MCF 10A (cell line): ENCODE results near the gene CLEC4G. TPM values are rescaled to one million over a fixed set of nuclear protein-coding genes. Genes with fewer than 3 reads are reported as not detected.
"Not testable (repeated sequence)": the region's sequence is repeated elsewhere in the genome, so short reads cannot be mapped to it uniquely, and the experiment has no call there.

ENCODE experiments used
- BruUV-seq: library from RNA; stranded (reverse); fragments of 400-500 nt; replicated peaks from 2 replicates; lab custom pipeline; 2021; lab: Mats Ljungman, UMichigan
- CTCF ChIA-PET: fragments of 300-600 bp; sonication (Branson Sonifier 250); formaldehyde crosslinking; extraction: SDS; loops from one replicate; lab custom pipeline; 2021; ENCODE audit warnings: antibody characterized with exemption, inconsistent platforms; lab: Yijun Ruan, JAX
- POLR2A ChIA-PET: fragments of 300-600, 350-650 bp; sonication (Branson Sonifier 250); formaldehyde crosslinking; extraction: SDS; loops from one replicate; lab custom pipeline; 2020; ENCODE audit warnings: antibody characterized with exemption, inconsistent platforms; lab: Yijun Ruan, JAX
- DNase-seq: peaks from one replicate; pipeline ENCODE4 v3.0.0-alpha.2; 2018; ENCODE audit not compliant: unreplicated experiment
- H3K27ac Mint-ChIP-seq: one replicate; pipeline ENCODE4 v1.8.0; 2022; ENCODE audit warnings: mild to moderate bottlenecking, low read depth, mixed read lengths; ENCODE audit not compliant: unreplicated experiment
- H3K27me3 Mint-ChIP-seq: one replicate; pipeline ENCODE4 v1.8.0; 2022; ENCODE audit warnings: mixed read lengths; ENCODE audit not compliant: insufficient read depth, unreplicated experiment
- H3K36me3 Mint-ChIP-seq: one replicate; pipeline ENCODE4 v1.8.0; 2022; ENCODE audit warnings: mild to moderate bottlenecking, moderate library complexity, mixed read lengths; ENCODE audit not compliant: insufficient read depth, unreplicated experiment
- H3K4me1 Mint-ChIP-seq: one replicate; pipeline ENCODE4 v1.8.0; 2022; ENCODE audit warnings: mixed read lengths; ENCODE audit not compliant: insufficient read depth, unreplicated experiment
- H3K4me3 Mint-ChIP-seq: one replicate; pipeline ENCODE4 v1.8.0; 2022; ENCODE audit warnings: mild to moderate bottlenecking, moderate library complexity, mixed read lengths; ENCODE audit not compliant: unreplicated experiment
- H3K9me3 Mint-ChIP-seq: one replicate; pipeline ENCODE4 v1.8.0; 2022; ENCODE audit warnings: mixed read lengths; ENCODE audit not compliant: unreplicated experiment
- CTCF ChIP-seq: fragments of 200-600 bp; IDR thresholded peaks from one replicate; pipeline ENCODE4 v1.8.0; 2022; ENCODE audit warnings: antibody characterized with exemption, mild to moderate bottlenecking; ENCODE audit not compliant: unreplicated experiment
- intact Hi-C: fragments of 100-400 bp; cut with micrococcal nuclease; formaldehyde crosslinking; loops from 2 replicates; pipeline ENCODE4 v1.14.1; 2022
- total RNA-seq: library from RNA; stranded (reverse); gene quantifications from 2 replicates; pipeline ENCODE4 v1.2.3, GENCODE V29; 2022

CLEC4G gene
- total RNA-seq, 1 experiment from 2014 or later = not detected

GRCh38 chr19:7771072-7771471, 39.2 kb upstream of the CLEC4G start:
- Mint-ChIP-seq H3K36me3 (no peaks in the 10 kb centered on the region), H3K27me3 (peaks cover 55% of the 10 kb centered on the region), H3K27ac (no peak overlapping the region), H3K9me3 (no peaks in the 10 kb centered on the region), H3K4me1 (peaks cover 9% of the 10 kb centered on the region), H3K4me3 (no peak overlapping the region)
- CTCF ChIA-PET = interaction anchor here (0.6 to 0.7 kb wide), 2 partner anchors 11 to 591 kb away, joined by 3 read pairs; no protein-coding TSS in a partner anchor
- no peak for TF ChIP-seq CTCF
- BruUV-seq = no TSS peak
- POLR2A ChIA-PET = no interaction called here
- DNase-seq = no peak
- intact Hi-C loops = no loop called here

- ChIA-PET CTCF (interaction anchor here (0.6 kb wide), 1 partner anchor 162 kb away, joined by 4 read pairs; no protein-coding TSS in a partner anchor), POLR2A (no interaction called here)
- H3K4me3 Mint-ChIP-seq = no peak overlapping the region
- H3K4me1 Mint-ChIP-seq = peaks cover 9% of the 10 kb centered on the region
- intact Hi-C loops = no loop called here
- DNase-seq = no peak
- peaks cover 58% of the 10 kb centered on the region for H3K27me3 Mint-ChIP-seq
- no peak overlapping the region for H3K27ac Mint-ChIP-seq
- H3K36me3 Mint-ChIP-seq = no peaks in the 10 kb centered on the region
- no TSS peak for BruUV-seq
- TF ChIP-seq CTCF = no peak
- H3K9me3 Mint-ChIP-seq = no peaks in the 10 kb centered on the region
Measured at GRCh38 chr19:7769171-7769570, 37.3 kb upstream of the CLEC4G start.

DNA sequence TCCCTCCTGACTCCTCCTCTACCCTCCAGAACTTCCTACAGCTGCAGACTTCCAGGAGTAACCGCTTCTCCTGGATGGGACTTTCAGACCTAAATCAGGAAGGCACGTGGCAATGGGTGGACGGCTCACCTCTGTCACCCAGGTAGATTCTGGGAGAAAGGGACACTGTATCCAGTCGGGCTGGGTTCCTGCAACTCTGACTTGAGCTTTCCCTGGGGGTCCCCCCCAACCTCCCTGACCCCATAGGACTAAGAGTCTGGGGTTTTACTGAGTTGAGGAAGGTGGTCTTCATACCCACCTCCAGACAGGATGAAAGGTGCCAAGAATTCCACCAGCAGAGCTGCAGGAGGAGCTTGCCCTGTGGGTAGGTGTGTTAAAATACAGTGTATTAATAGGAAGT, 35.6 kb upstream of the CLEC4G start:
- POLR2A ChIA-PET = interaction anchor here (0.6 to 1.4 kb wide), 2 partner anchors 16 to 473 kb away, joined by 3 to 4 read pairs; partner anchors contain the start of gene INSR
- Mint-ChIP-seq H3K9me3 (no peaks in the 10 kb centered on the region), H3K4me1 (peaks cover 3% of the 10 kb centered on the region), H3K27me3 (peaks cover 75% of the 10 kb centered on the region), H3K4me3 (no peak overlapping the region), H3K36me3 (no peaks in the 10 kb centered on the region), H3K27ac (no peak overlapping the region)
- CTCF ChIA-PET = interaction anchor here (0.6 to 0.7 kb wide), 2 partner anchors 87 to 497 kb away, joined by 3 read pairs; partner anchors contain the start of gene TRAPPC5
- no TSS peak for BruUV-seq
- no peak for TF ChIP-seq CTCF
- no peak for DNase-seq
- intact Hi-C loops = no loop called here

DNA sequence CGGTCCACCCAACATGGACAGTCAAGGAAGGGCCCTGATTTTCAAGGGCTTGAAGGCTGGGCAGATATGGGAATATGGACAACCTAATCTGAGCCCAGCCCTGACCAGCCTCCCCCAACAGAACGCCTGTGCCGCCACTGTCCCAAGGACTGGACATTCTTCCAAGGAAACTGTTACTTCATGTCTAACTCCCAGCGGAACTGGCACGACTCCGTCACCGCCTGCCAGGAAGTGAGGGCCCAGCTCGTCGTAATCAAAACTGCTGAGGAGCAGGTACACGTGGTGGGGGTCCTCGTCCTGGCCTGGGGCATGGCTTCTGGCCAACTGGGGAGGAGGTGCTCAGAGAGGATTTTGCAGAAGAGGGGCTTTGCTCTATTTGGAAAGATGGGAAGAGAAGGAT, 34.6 kb upstream of the CLEC4G start:
- DNase-seq = no peak

GRCh38 chr19:7765043-7765442, 33.1 kb upstream of the CLEC4G start:
- POLR2A ChIA-PET, H3K36me3 Mint-ChIP-seq, BruUV-seq, H3K4me1 Mint-ChIP-seq, H3K9me3 Mint-ChIP-seq, H3K4me3 Mint-ChIP-seq, intact Hi-C loops, DNase-seq, H3K27ac Mint-ChIP-seq: not testable (repeated sequence)
- peaks cover 62% of the 10 kb centered on the region for H3K27me3 Mint-ChIP-seq
- CTCF ChIA-PET = interaction anchor here (0.7 kb wide), 1 partner anchor 167 kb away, joined by 3 read pairs; no protein-coding TSS in a partner anchor

More for the DNA sequence above, 34.6 kb upstream of the CLEC4G start:
- peaks cover 70% of the 10 kb centered on the region for H3K27me3 Mint-ChIP-seq
- intact Hi-C loops = no loop called here
- TF ChIP-seq CTCF = no peak
- H3K9me3 Mint-ChIP-seq = no peaks in the 10 kb centered on the region
- no TSS peak for BruUV-seq
- no peak overlapping the region for H3K27ac Mint-ChIP-seq
- no peaks in the 10 kb centered on the region for H3K36me3 Mint-ChIP-seq
- ChIA-PET CTCF (no interaction called here), POLR2A (interaction anchor here (0.7 to 1.4 kb wide), 2 partner anchors 17 to 40 kb away, joined by 4 read pairs; no protein-coding TSS in a partner anchor)
- no peaks in the 10 kb centered on the region for H3K4me1 Mint-ChIP-seq
- no peak overlapping the region for H3K4me3 Mint-ChIP-seq

- not testable (repeated sequence) for H3K4me3 Mint-ChIP-seq
Measured at GRCh38 chr19:7764157-7764556, 32.2 kb upstream of the CLEC4G start.

More at GRCh38 chr19:7764157-7764556, 32.2 kb upstream of the CLEC4G start:
- peaks cover 54% of the 10 kb centered on the region for H3K27me3 Mint-ChIP-seq
- BruUV-seq, H3K4me1 Mint-ChIP-seq, DNase-seq, POLR2A ChIA-PET, H3K27ac Mint-ChIP-seq, H3K9me3 Mint-ChIP-seq, H3K36me3 Mint-ChIP-seq, intact Hi-C loops: not testable (repeated sequence)
- CTCF ChIA-PET = interaction anchor here (0.7 to 1.7 kb wide), 2 partner anchors 84 to 166 kb away, joined by 3 to 6 read pairs; partner anchors contain the start of gene TRAPPC5
